Neutrophil (primary cell): Measurements from ENCODE around the gene ACACA.

Experiments
- H3K27ac ChIP-seq: fragments of 200-600 bp; sonication (generic); 2 replicates; pipeline ENCODE4 v1.5.1; 2016; ENCODE audit warnings: mild to moderate bottlenecking, moderate library complexity
- H3K27me3 ChIP-seq: fragments of 200-600 bp; sonication (generic); 2 replicates; pipeline ENCODE4 v1.6.0; 2016; ENCODE audit warnings: mild to moderate bottlenecking
- H3K36me3 ChIP-seq: fragments of 200-600 bp; sonication (generic); 2 replicates; pipeline ENCODE4 v1.5.1; 2017
- H3K4me1 ChIP-seq, 2 experiments: fragments of 200-600 bp in 1 of 2; sonication (generic) in 1 of 2; 1 replicate in 1 of 2; 2 replicates in 1 of 2; pipeline versions ENCODE4 v1.5.1 to v1.6.1; 2013 to 2016; ENCODE audit warnings: low read depth in 1 of 2, low read length in 1 of 2, mild to moderate bottlenecking in 1 of 2, moderate library complexity in 1 of 2; ENCODE audit not compliant: control insufficient read depth in 1 of 2, insufficient read depth in 1 of 2
- H3K4me3 ChIP-seq, 2 experiments: fragments of 200-600 bp in 1 of 2; sonication (generic) in 1 of 2; 1 replicate in 1 of 2; 2 replicates in 1 of 2; pipeline ENCODE4 v1.5.1; 2013 to 2016; ENCODE audit warnings: low read depth in 1 of 2, low read length in 1 of 2, mild to moderate bottlenecking in 1 of 2, moderate library complexity in 1 of 2
- H3K9me3 ChIP-seq: fragments of 200-600 bp; sonication (generic); 2 replicates; pipeline ENCODE4 v1.5.1; 2016
- TF ChIP-seq, protein P1 (sequence below): fragments of 200-600 bp; sonication (generic); IDR thresholded peaks from 2 replicates; pipeline ENCODE4 v1.5.1; 2016; ENCODE audit warnings: antibody characterized with exemption

ACACA gene

GRCh38 chr17:37220607-37220953 is 186.1 kb downstream of the ACACA start:
- Histone ChIP-seq H3K36me3 (peaks cover 5% of the 10 kb centered on the region), H3K27ac (no peak overlapping the region)

GRCh38 chr17:37219876-37220606 is 186.6 kb downstream of the ACACA start:
- no peaks in the 10 kb centered on the region for H3K27me3 ChIP-seq
- TF ChIP-seq, protein P1, sequence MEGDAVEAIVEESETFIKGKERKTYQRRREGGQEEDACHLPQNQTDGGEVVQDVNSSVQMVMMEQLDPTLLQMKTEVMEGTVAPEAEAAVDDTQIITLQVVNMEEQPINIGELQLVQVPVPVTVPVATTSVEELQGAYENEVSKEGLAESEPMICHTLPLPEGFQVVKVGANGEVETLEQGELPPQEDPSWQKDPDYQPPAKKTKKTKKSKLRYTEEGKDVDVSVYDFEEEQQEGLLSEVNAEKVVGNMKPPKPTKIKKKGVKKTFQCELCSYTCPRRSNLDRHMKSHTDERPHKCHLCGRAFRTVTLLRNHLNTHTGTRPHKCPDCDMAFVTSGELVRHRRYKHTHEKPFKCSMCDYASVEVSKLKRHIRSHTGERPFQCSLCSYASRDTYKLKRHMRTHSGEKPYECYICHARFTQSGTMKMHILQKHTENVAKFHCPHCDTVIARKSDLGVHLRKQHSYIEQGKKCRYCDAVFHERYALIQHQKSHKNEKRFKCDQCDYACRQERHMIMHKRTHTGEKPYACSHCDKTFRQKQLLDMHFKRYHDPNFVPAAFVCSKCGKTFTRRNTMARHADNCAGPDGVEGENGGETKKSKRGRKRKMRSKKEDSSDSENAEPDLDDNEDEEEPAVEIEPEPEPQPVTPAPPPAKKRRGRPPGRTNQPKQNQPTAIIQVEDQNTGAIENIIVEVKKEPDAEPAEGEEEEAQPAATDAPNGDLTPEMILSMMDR, result no peak
- no peaks in the 10 kb centered on the region for H3K9me3 ChIP-seq
- H3K4me1 ChIP-seq, result no peaks in the 10 kb centered on the region
- no peaks in the 10 kb centered on the region for H3K36me3 ChIP-seq
- H3K4me3 ChIP-seq, result no peak overlapping the region
- no peak overlapping the region for H3K27ac ChIP-seq

More at GRCh38 chr17:37220607-37220953, 186.1 kb downstream of the ACACA start:
- TF ChIP-seq, protein P1, result no peak
- H3K4me3 ChIP-seq, result no peak overlapping the region
- no peaks in the 10 kb centered on the region for H3K27me3 ChIP-seq
- no peaks in the 10 kb centered on the region for H3K9me3 ChIP-seq
- H3K4me1 ChIP-seq, result no peaks in the 10 kb centered on the region

DNA sequence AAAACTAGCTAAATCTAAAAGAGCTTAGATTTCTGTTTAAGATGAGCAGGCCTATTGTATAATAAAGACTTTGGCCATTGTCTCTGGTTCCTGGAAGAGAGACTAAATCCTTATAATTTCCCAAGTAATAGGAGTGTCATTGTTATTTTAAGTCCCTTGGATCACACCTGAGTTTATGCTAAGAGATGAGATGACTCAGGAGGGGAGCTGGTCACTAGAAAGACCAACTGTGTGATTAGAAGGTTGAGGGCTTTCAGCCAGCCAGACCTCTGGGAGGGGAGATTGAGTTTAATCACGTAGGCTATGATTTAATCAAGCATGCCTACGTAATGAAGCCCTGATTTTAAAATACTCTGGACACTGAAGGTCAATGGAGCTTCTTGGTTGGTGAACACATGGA is 187.8 kb downstream of the ACACA start:
- no peaks in the 10 kb centered on the region for H3K27me3 ChIP-seq
- no peak overlapping the region for H3K4me3 ChIP-seq
- H3K36me3 ChIP-seq, result no peaks in the 10 kb centered on the region
- H3K4me1 ChIP-seq, result no peaks in the 10 kb centered on the region
- H3K27ac ChIP-seq, result no peak overlapping the region
- H3K9me3 ChIP-seq, result no peaks in the 10 kb centered on the region
- TF ChIP-seq, protein P1, result no peak

DNA sequence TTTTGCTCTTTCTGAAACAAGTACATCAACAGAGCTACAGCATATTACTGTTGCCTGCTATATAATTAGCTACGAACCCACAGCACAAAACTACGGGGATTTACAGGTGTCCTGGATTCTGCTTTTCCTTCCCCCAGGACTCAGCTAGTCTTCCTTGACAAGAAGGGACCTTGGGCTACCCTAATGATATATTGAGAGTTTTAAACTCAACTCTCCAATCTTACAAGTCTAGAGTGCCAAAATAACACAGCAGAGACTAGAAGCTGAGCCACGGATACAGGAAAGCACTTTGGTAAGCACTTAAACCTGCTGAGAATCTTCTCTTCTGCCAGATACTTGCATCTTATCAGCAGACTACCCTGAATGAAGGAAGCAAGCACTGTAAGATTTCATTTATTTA is 192.2 kb downstream of the ACACA start:
- Histone ChIP-seq H3K27ac (no peak overlapping the region), H3K9me3 (no peaks in the 10 kb centered on the region), H3K4me3 (no peak overlapping the region), H3K4me1 (no peaks in the 10 kb centered on the region), H3K27me3 (no peaks in the 10 kb centered on the region), H3K36me3 (no peaks in the 10 kb centered on the region)
- TF ChIP-seq, protein P1, result no peak

GRCh38 chr17:37213927-37214326 is 192.7 kb downstream of the ACACA start:
- Histone ChIP-seq H3K27me3 (no peaks in the 10 kb centered on the region), H3K36me3 (no peaks in the 10 kb centered on the region), H3K4me1 (no peaks in the 10 kb centered on the region), H3K27ac (no peak overlapping the region), H3K9me3 (no peaks in the 10 kb centered on the region), H3K4me3 (no peak overlapping the region)
- TF ChIP-seq, protein P1, result no peak
